Suprapubic skin (tissue), 4 donors: Measurements from ENCODE around the gene UBE2S.

Source experiments
- POLR2A ChIP-seq, 2 donors: fragments of 450-650 bp; IDR thresholded peaks; one replicate each; pipeline ENCODE4 v1.6.1; 2017; ENCODE audit warnings: antibody characterized with exemption in 2 of 2, mild to moderate bottlenecking in 2 of 2, moderate library complexity in 2 of 2
- POLR2AphosphoS5 ChIP-seq, 3 donors: sonication (generic); formaldehyde crosslinking; IDR thresholded peaks; one replicate each; pipeline ENCODE4 v1.6.1; 2017; ENCODE audit warnings: antibody characterized with exemption in 3 of 3
- TF ChIP-seq, protein P1 (sequence below), 2 donors: fragments of 200-600 bp in 1 of 2; fragments of 450-650 bp in 1 of 2; sonication (generic) in 1 of 2; IDR thresholded peaks; one replicate each; pipeline ENCODE4 v1.5.1; 2016 to 2019; ENCODE audit warnings: antibody characterized with exemption in 2 of 2, mild to moderate bottlenecking in 1 of 2, moderate library complexity in 1 of 2

DNA sequence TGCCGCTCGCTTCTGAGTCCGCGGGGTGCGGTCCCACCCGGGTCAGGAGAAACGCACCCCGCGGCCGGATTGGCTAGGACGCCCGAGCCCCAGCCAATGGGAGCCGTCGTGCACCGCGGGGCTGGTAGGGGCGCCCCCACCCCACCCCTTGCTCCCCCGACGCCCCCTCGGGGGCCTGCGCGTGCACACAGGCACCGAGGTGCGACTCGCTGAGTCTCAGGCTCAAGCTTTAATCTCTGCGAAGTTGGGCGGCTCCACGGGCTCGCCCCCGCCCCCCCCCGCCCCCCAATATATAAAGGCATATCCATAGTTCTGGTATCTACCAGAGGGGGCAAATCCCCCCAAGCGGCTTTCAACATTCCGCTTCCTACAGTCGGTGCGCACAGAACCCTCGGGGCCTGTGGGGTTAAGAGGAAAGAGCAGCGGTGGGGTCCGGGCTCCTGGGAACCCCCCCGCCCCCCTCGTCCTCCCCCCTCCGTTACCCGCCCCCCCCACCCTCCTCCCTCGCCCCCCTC lies 52.8 kb downstream of the UBE2S start, which contains the start of gene COX6B2:
- TF ChIP-seq, protein P1, sequence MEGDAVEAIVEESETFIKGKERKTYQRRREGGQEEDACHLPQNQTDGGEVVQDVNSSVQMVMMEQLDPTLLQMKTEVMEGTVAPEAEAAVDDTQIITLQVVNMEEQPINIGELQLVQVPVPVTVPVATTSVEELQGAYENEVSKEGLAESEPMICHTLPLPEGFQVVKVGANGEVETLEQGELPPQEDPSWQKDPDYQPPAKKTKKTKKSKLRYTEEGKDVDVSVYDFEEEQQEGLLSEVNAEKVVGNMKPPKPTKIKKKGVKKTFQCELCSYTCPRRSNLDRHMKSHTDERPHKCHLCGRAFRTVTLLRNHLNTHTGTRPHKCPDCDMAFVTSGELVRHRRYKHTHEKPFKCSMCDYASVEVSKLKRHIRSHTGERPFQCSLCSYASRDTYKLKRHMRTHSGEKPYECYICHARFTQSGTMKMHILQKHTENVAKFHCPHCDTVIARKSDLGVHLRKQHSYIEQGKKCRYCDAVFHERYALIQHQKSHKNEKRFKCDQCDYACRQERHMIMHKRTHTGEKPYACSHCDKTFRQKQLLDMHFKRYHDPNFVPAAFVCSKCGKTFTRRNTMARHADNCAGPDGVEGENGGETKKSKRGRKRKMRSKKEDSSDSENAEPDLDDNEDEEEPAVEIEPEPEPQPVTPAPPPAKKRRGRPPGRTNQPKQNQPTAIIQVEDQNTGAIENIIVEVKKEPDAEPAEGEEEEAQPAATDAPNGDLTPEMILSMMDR (IDR thresholded peaks at IDR 0.05): no peak
- TF ChIP-seq POLR2AphosphoS5 (IDR thresholded peaks at IDR 0.05) (no peak), POLR2A (IDR thresholded peaks at IDR 0.05) (no peak)
